Measurements from ENCODE around the gene PRKACB.
A peak's percentile ranks its signal among the peaks of the same experiment; 100 is the strongest.
"Not testable (repeated sequence)": the region's sequence is repeated elsewhere in the genome, so short reads cannot be mapped to it uniquely, and the experiment has no call there.

Gene PRKACB

GRCh38 chr1:84224905-84225304 is 80.8 kb downstream of the PRKACB start:
- DNase-seq: no peak

DNA sequence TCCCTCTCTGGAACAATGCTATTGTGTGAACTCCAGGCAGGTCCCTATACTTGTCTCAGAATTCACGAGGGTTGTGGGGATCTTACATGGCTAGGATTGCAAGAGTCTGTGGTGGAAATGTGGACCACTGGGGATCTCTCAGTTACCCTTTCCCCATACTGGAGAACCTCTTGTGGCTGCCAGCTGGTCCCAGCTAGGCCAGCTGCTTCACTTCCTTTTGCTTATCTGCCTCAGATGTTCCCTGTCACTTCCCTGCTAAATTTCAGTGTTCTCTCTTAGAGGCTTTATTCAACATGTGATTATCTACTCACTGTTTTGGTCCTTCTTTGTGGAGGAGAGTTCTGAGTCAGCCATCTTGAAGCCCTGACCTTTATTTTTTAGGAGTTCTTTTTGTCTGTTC is 81.6 kb downstream of the PRKACB start:
- DNase-seq: no peak

- not testable (repeated sequence) for DNase-seq
These were observed 88.6 kb downstream of the PRKACB start for GRCh38 chr1:84232676-84233075.

DNA sequence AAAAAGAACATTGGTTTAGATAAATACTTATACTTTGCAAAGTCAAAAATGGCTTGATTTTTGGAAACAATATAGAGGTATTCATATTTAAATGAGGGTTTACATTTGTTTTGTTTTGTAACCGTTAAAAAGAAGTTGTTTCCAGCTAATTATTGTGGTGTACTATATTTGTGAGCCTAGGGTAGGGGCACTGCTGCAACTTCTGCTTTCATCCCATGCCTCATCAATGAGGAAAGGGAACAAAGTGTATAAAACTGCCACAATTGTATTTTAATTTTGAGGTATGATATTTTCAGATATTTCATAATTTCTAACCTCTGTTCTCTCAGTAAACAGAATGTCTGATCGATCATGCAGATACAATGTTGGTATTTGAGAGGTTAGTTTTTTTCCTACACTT is 92.2 kb downstream of the PRKACB start:
- DNase-seq: no peak

- no peak for DNase-seq
These were observed 98.6 kb downstream of the PRKACB start for GRCh38 chr1:84242641-84243040.

GRCh38 chr1:84245563-84245962 is 101.5 kb downstream of the PRKACB start:
- DNase-seq: no peak

- DNase-seq: no peak
These were observed 102.1 kb downstream of the PRKACB start for GRCh38 chr1:84246213-84246612.

DNA sequence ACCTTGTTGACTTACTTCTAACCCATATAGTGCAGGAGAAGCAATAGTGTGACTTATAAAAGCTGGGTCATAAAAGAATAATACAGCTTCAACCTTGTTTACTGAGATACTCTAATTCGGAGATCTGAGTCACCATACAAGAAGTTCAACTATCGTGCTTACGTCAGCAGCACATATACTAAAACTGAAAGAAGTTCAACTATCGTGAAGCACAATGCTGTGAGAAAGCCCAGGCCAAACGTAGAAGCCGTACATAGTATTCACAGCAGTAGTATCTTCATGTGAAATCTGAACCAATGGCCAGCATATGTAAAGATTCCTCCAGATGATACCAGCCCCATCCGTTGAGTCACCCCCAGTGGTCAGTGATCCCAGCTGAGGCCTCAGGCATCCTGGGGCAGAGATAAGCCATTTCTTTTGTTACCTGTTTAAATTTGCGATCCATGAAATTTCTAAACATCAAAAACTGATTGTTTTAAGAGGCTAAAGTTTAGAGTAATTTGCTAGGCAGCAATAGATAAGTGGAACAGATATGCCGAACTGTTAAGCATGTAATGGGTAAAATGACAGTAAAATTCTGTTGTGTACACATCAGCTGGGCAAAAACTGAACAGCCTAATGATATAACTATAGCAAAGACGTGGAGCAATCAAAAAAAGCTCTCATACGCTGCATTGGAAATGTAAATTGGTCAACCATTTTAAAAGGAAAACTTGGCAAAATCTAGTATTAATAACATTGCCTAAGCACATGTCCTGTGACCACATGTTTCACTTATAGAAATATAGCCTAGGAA is 103.6 kb downstream of the PRKACB start:
- DNase-seq: no peak

DNA sequence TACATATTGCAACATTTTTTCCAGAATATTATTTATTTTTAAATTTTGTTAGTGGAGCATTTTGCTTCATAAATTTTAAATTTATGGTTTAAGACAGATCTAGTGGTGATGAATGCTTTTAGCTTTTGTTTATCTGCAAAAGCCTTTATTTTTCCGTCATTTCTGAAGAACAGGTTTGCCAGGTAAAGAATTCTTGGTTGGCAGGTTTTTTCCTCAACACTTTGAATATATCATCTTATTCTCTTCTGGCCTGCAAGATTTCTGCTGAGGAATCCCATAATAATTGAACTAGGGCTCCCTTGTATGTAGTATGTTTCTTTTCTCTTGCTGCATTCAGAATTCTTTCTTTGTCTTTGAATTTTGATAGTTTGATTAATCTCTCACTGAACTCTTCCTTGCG is 106.6 kb downstream of the PRKACB start:
- no peak for DNase-seq

GRCh38 chr1:84253036-84253435 is 109.0 kb downstream of the PRKACB start:
- no peak for DNase-seq

- no peak for DNase-seq
These were observed 109.8 kb downstream of the PRKACB start for GRCh38 chr1:84253891-84254290.

GRCh38 chr1:84254703-84255238 is 110.7 kb downstream of the PRKACB start:
- DNase-seq: no peak

DNA sequence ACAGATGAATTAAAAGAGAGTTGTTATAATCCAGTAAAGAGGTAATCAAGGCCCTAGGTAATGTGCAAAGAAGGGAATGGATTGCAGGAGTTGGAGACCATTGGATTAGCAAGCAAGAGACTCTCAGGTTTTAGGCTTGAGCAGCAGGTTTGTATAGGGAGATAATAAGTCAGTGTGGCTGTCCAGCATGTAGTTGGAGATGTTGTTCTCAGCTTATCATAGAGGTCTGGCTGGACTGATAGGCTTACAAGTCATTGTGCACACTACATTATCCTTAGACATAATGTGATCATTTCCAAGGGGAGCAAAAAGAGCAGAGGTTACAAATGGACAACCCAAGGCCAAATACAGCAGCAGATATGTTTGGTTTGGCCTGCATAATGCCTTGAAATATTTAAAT is 111.5 kb downstream of the PRKACB start:
- DNase-seq: no peak

GRCh38 chr1:84257617-84258016 is 113.5 kb downstream of the PRKACB start:
- no peak for DNase-seq

GRCh38 chr1:84259376-84259775 is 115.3 kb downstream of the PRKACB start:
- peak; percentile 34 for DNase-seq

- DNase-seq: no peak
These were observed 115.9 kb downstream of the PRKACB start for GRCh38 chr1:84259989-84260388.

GRCh38 chr1:84260852-84261518 is 116.9 kb downstream of the PRKACB start:
- DNase-seq: peak; percentile 25

- DNase-seq: no peak
These were observed 120.9 kb downstream of the PRKACB start for GRCh38 chr1:84264961-84265360.

DNA sequence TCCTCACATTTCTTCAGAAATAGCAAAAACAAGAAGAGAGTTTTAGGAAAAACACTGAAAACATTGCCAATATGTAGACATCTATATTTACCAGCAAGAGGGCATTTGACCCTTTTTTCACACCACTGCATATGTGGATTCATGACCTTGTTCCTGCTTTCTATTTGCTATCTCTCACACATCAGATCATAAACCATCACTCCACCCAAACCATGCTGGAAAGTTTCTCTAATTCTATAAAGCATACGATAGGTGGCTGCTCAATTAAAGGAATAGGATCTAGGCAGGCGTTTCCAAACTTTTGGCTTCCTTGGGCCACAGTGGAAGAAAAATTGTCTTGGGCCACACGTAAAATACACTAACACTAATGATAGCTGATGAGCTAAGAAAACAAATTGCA is 121.8 kb downstream of the PRKACB start:
- no peak for DNase-seq

- DNase-seq: no peak
These were observed 122.7 kb downstream of the PRKACB start for GRCh38 chr1:84266748-84267147.

- no peak for DNase-seq
These were observed 123.4 kb downstream of the PRKACB start for GRCh38 chr1:84267476-84267875.

DNA sequence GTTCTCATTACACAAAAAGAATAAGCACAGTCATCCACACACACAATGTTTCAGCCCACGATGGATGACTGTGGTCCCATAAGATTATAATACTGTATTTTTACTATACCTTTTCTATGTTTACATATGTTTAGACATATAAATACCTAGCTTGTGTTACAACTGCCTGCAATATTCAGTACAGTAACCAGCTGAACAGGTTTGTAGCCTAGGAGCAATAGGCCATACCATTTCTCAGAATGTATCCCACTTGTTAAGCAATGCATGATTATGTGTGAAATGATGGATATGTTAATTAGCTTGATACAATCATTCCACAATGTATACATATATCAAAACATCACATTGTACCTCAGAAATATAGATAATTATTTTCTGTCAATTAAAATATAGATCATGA is 124.3 kb downstream of the PRKACB start:
- no peak for DNase-seq

- no peak for DNase-seq
These were observed 125.2 kb downstream of the PRKACB start for GRCh38 chr1:84269306-84269705.

- DNase-seq: no peak
These were observed 127.5 kb downstream of the PRKACB start for GRCh38 chr1:84271441-84272151.

Data from NCI-H1092 (cell line).